Nephron (organoid): ENCODE results near the gene RPLP2.

Source experiments
- H3K27ac Mint-ChIP-seq, 3 experiments: 2 replicates each; pipeline ENCODE4 v1.8.0; 2020; ENCODE audit warnings: mixed read lengths in 3 of 3, mild to moderate bottlenecking in 2 of 3, moderate library complexity in 1 of 3
- H3K27me3 Mint-ChIP-seq: 2 replicates; pipeline ENCODE4 v1.8.0; 2021; ENCODE audit warnings: low read depth, mild to moderate bottlenecking, moderate library complexity, mixed read lengths
- H3K36me3 Mint-ChIP-seq: 2 replicates; pipeline ENCODE4 v1.8.0; 2020; ENCODE audit warnings: low read depth, mixed read lengths
- H3K4me1 Mint-ChIP-seq: 2 replicates; pipeline ENCODE4 v1.8.0; 2020; ENCODE audit warnings: mixed read lengths
- H3K4me3 Mint-ChIP-seq, 3 experiments: 2 replicates each; pipeline ENCODE4 v1.8.0; 2020; ENCODE audit warnings: mild to moderate bottlenecking in 3 of 3, mixed read lengths in 3 of 3, moderate library complexity in 2 of 3
- H3K9me3 Mint-ChIP-seq: 2 replicates; pipeline ENCODE4 v1.8.0; 2020; ENCODE audit warnings: mixed read lengths
- TF ChIP-seq, protein P1 (sequence below), 3 experiments: fragments of 200-600 bp; sonication (generic); IDR thresholded peaks; one replicate each; pipeline ENCODE4 v1.5.0; 2021; ENCODE audit warnings: antibody characterized with exemption in 3 of 3; ENCODE audit not compliant: unreplicated experiment in 3 of 3

RPLP2 gene

DNA sequence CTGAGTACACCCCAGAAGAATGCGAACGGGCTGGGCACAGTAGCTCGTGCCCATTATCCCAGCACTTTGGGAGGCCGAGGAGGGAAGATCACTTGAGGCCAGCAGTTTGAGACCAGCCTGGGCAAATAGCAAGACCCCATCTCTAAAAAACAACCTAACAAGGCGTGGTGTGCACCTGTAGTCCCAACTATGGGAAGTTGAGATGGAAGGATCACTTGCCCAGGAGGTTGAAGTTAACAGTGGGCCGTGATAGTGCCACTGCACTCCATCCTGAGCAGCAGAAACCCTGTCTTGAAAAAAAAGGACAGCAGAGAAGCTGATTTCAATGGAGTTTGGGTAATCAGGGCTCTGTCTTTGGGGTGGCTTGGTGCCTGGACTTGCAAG, 3.3 kb downstream of the RPLP2 start:
- Mint-ChIP-seq H3K27me3 (peaks cover 4% of the 10 kb centered on the region), H3K27ac (no peak overlapping the region), H3K36me3 (peaks cover 22% of the 10 kb centered on the region), H3K9me3 (no peaks in the 10 kb centered on the region), H3K4me3 (peak overlapping the region in 2 of 3 experiments; percentile 87), H3K4me1 (peaks cover 15% of the 10 kb centered on the region)
- TF ChIP-seq, protein P1, sequence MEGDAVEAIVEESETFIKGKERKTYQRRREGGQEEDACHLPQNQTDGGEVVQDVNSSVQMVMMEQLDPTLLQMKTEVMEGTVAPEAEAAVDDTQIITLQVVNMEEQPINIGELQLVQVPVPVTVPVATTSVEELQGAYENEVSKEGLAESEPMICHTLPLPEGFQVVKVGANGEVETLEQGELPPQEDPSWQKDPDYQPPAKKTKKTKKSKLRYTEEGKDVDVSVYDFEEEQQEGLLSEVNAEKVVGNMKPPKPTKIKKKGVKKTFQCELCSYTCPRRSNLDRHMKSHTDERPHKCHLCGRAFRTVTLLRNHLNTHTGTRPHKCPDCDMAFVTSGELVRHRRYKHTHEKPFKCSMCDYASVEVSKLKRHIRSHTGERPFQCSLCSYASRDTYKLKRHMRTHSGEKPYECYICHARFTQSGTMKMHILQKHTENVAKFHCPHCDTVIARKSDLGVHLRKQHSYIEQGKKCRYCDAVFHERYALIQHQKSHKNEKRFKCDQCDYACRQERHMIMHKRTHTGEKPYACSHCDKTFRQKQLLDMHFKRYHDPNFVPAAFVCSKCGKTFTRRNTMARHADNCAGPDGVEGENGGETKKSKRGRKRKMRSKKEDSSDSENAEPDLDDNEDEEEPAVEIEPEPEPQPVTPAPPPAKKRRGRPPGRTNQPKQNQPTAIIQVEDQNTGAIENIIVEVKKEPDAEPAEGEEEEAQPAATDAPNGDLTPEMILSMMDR (IDR thresholded peaks at IDR 0.05; ENCODE audit: unreplicated experiment in 3 of 3) = no peak

DNA sequence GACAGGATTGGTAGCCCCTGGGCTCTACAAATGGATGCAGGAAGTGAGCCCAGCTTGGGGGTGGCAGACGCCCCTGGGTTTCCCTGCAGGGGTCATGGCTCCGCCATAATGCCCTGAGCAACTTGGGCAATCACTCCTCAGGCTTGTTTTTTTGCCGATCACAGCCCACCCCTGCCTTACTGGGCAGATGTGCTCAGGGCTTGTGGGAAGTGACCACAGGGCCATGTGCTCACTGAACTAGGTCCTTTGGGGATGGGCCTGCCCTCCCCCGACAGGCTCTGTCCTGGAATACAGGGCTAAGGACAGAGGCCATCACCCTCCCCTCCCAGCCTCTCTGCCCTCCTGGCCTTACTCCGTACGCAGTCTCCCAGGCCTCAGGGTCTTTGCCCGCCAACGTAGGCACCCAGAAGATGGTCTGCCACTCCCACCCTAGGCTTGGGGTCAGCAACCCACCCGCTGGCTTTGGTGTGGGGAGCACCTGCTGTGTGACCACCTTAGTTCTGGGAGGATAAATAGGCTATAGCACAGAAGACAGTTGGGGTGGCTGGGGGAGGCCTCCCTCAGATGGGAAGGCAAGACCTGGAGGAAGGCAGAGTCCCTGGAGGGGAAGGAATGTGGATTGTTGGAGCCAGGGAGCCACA, 3.8 kb downstream of the RPLP2 start:
- TF ChIP-seq, protein P1 (IDR thresholded peaks at IDR 0.05; ENCODE audit: unreplicated experiment in 3 of 3) = no peak
- Mint-ChIP-seq H3K4me3 (peak overlapping the region; percentile 15 to 53 (median 36)), H3K9me3 (no peaks in the 10 kb centered on the region), H3K27me3 (peaks cover 5% of the 10 kb centered on the region), H3K27ac (no peak overlapping the region), H3K4me1 (peaks cover 17% of the 10 kb centered on the region), H3K36me3 (peaks cover 22% of the 10 kb centered on the region)

DNA sequence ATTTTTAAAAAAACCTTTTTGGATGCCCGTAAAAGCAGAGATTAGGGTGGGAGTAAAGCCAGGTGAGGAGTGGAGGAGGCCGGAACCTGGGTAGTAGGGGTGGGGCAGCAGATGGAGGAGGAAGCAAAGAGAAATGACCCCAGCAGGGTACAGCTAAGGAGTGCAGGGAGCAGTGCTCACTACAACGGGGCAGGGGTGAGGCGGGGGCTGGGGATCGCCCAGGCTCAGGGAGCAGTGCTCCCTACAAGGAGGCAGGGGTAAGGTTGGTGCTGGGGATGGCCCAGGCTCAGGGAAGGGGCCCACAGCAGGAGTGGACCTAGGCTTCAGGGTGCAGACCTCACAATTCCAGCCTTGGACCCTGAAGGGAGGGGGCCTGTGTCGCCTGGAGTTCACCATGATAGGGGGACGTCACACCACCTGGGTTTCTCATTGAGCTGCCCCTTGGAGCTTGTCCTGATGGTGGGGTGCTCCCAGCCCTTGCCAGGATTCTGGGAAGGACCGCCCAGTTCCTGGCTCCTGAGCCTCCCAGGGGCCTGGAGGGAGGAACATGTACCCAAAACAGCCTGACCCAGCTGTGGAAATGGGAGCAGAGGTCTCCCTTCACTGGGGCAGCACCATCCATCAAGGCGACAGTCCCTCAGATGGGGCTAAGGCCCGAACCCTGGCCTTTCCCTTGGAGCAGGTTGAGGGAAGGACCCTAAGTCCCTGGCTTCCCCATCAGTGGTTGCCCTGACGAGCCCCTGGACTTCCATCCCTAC, 6.1 kb downstream of the RPLP2 start:
- Mint-ChIP-seq H3K4me3 (peak overlapping the region in 2 of 3 experiments; percentile 18 to 65), H3K27me3 (peaks cover 5% of the 10 kb centered on the region), H3K27ac (no peak overlapping the region), H3K4me1 (peaks cover 13% of the 10 kb centered on the region), H3K36me3 (peaks cover 21% of the 10 kb centered on the region), H3K9me3 (no peaks in the 10 kb centered on the region)
- TF ChIP-seq, protein P1 (IDR thresholded peaks at IDR 0.05; ENCODE audit: unreplicated experiment in 3 of 3) = no peak

DNA sequence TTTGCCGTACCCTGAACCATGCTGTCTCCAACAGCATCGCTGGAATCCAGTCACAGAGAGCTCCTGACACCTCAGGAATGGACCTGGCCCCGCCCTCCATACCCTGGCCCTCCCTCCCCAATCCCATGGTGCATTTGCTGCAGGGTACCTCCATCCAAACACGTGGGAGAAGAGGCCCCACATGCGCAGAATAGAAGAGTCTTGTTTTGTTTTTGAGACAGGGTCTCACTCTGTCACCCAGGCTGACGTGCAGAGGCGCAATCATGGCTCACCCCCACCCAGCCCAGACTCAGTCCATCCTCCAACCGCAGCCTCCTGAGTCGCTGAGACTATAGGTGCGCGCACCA, 6.6 kb downstream of the RPLP2 start:
- Mint-ChIP-seq H3K27me3 (peaks cover 5% of the 10 kb centered on the region), H3K4me1 (peaks cover 7% of the 10 kb centered on the region), H3K4me3 (peak overlapping the region in 2 of 3 experiments; percentile 18 to 65), H3K9me3 (no peaks in the 10 kb centered on the region), H3K27ac (no peak overlapping the region), H3K36me3 (peaks cover 15% of the 10 kb centered on the region)
- TF ChIP-seq, protein P1 (IDR thresholded peaks at IDR 0.05; ENCODE audit: unreplicated experiment in 3 of 3) = no peak

DNA sequence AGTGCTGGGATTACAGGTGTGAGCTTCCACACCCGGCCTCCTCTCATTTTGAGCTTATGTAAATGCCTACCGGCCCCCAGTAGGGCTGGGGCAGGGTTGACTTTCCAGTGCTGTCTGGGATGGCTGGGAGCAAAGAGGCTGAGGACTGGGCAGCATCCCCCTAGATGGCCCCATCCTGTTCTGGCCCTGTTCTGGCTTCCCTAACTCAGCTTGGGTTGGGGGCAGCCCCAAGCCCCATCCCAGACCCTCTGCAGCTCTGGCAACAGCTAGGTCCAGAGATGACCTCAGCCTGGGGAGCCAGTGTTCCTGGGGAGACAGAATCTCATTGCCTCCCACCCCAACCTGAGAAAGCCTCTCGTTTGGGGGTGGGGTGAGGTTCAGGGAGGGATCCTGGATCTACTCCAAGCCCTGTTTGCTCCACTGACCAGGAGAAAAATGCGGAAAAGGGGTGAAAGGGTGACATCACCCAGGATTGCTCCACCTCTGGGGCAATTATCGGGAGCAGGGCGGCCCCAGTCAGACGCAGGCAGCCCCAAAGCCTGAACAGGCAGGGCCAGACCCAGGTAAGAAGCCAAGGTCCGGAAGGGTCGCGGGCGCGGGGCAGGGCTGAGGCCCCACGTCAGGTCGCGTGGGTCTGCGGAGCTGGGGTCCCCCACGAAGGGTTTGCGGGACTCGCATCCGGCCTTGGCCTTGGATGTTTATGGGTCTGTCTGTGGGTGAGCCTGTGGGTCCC, 8.8 kb downstream of the RPLP2 start, which contains the start of gene PNPLA2:
TSS of gene PNPLA2 (plus strand) at position 519 of the 733 bp plus-strand sequence. CDS start 805 bp downstream, outside the sequence.
- no peaks in the 10 kb centered on the region for H3K9me3 Mint-ChIP-seq
- peaks cover 4% of the 10 kb centered on the region for H3K4me1 Mint-ChIP-seq
- TF ChIP-seq, protein P1 (IDR thresholded peaks at IDR 0.05; ENCODE audit: unreplicated experiment in 3 of 3) = no peak
- H3K36me3 Mint-ChIP-seq = peaks cover 4% of the 10 kb centered on the region
- peak within 1 kb of the TSS; percentile 80 to 89 (median 86) for H3K4me3 Mint-ChIP-seq
- H3K27me3 Mint-ChIP-seq = peaks cover 5% of the 10 kb centered on the region
- peak within 1 kb of the TSS in 1 of 3 experiments; percentile 67 for H3K27ac Mint-ChIP-seq
